ENCODE measurements around the gene CD79A. TPM values are rescaled to one million over a fixed set of nuclear protein-coding genes. Genes with fewer than 3 reads are reported as not detected.
A peak's percentile ranks its signal among the peaks of the same experiment; 100 is the strongest.

CD79A gene
- polyA plus RNA-seq, 3 donors: 1.9 to 2.7 (median 2.1) TPM

- intact Hi-C loops (cut with micrococcal nuclease): no loop called here
- DNase-seq: peak in 2 of 3 donors; percentile 56 to 70
- 54% methylated on average over 11 of the region's 17 CpGs for WGBS (ENCODE audit: insufficient coverage)
These were observed 1.1 kb downstream of the CD79A start for GRCh38 chr19:41877916-41878905.

More at GRCh38 chr19:41877916-41878905, 1.1 kb downstream of the CD79A start:
- H2AFZ ChIP-seq (ENCODE audit: insufficient read depth, low read depth, low read length, poor library complexity, severe bottlenecking): peak overlapping the region; percentile 78
- peaks cover 0 to 1% (median 0%) of the 10 kb centered on the region in 3 donors for H3K27me3 Mint-ChIP-seq (ENCODE audit: low read depth in 3 of 3)
- H3K4me3 Mint-ChIP-seq: peak overlapping the region; percentile 67 to 84
- H3K27ac ChIP-seq (ENCODE audit: low read depth in 1 of 2, low read length in 2 of 2): peak overlapping the region; percentile 43 to 92
- H4K20me1 ChIP-seq (ENCODE audit: insufficient read depth, low read length): no peaks in the 10 kb centered on the region
- H3K4me1 Mint-ChIP-seq: peaks cover 68% of the 10 kb centered on the region
- peaks cover 0 to 4% (median 0%) of the 10 kb centered on the region in 7 donors for H3K9me3 Mint-ChIP-seq
- H3K9me3 ChIP-seq (replicated peaks in 1 of 2; ENCODE audit: control insufficient read depth in 1 of 2, insufficient read depth in 1 of 2, low read length in 2 of 2): no peaks in the 10 kb centered on the region
- H3K4me3 ChIP-seq (replicated peaks in 1 of 3; ENCODE audit: low read depth in 2 of 3, low read length in 3 of 3): peak overlapping the region in 2 of 3 experiments; percentile 1 to 66
- peak overlapping the region; percentile 75 to 92 (median 87) for H3K27ac Mint-ChIP-seq
- no peaks in the 10 kb centered on the region for H3K36me3 ChIP-seq (replicated peaks in 1 of 2; ENCODE audit: control insufficient read depth in 1 of 2, insufficient read depth in 2 of 2, low read length in 2 of 2)
- H3K4me2 ChIP-seq (replicated peaks; ENCODE audit: extremely low read depth, low read length, poor library complexity, severe bottlenecking): peak overlapping the region; percentile 78
- H3K4me1 ChIP-seq (ENCODE audit: control insufficient read depth in 1 of 2, insufficient read depth in 2 of 2, low read length in 2 of 2): peaks cover 62 to 73% of the 10 kb centered on the region in 2 donors
- H3K27me3 ChIP-seq (ENCODE audit: control insufficient read depth in 2 of 2, insufficient read depth in 2 of 2, low read length in 2 of 2): no peaks in the 10 kb centered on the region
- H3K79me2 ChIP-seq (ENCODE audit: insufficient read depth, low read length): peaks cover 2% of the 10 kb centered on the region
- H3K36me3 Mint-ChIP-seq: no peaks in the 10 kb centered on the region
- H3K9ac ChIP-seq (ENCODE audit: insufficient read depth, low read length, poor library complexity, severe bottlenecking): peak overlapping the region; percentile 66
- no peak for TF ChIP-seq CTCF (IDR thresholded peaks at IDR 0.05)

All from CD14-positive monocyte (primary cell).